ENCODE results near the gene FIBCD1. TPM values are rescaled to one million over a fixed set of nuclear protein-coding genes. Genes with fewer than 3 reads are reported as not detected.

The FIBCD1 gene
- total and polyA plus RNA-seq, 2 of the 8 experiments (the other 6 are each of a cell fraction or from before 2014, with no cell fraction given): 6.1 to 8.8 TPM

- Histone ChIP-seq H3K27me3 (replicated peaks in 1 of 4; ENCODE audit: control insufficient read depth in 3 of 4, extremely low read depth in 1 of 4, insufficient read depth in 3 of 4, low read length in 3 of 4) (no peaks in the 10 kb centered on the region), H4K5ac (ENCODE audit: insufficient read length, low read depth, low read length) (no peak overlapping the region), H3K79me1 (ENCODE audit: low read depth, low read length) (no peaks in the 10 kb centered on the region), H3K18ac (ENCODE audit: extremely low read depth, low read length) (no peak overlapping the region), H3K4me2 (ENCODE audit: insufficient read depth in 1 of 2, low read depth in 2 of 2, low read length in 2 of 2) (no peak overlapping the region), H2BK15ac (ENCODE audit: low read length) (no peak overlapping the region), H3K56ac (replicated peaks; ENCODE audit: insufficient read length, low read depth, low read length) (no peak overlapping the region), H4K8ac (ENCODE audit: extremely low read depth, insufficient read depth, low read length) (no peak overlapping the region), H3K27ac (ENCODE audit: low read depth, low read length) (no peak overlapping the region), H3K36me3 (ENCODE audit: control insufficient read depth in 2 of 4, insufficient read depth in 4 of 4, low read length in 3 of 4) (no peaks in the 10 kb centered on the region), H2AK5ac (ENCODE audit: low read depth, low read length) (no peak overlapping the region), H3K4me3 (ENCODE audit: extremely low read depth in 1 of 4, insufficient read depth in 2 of 4, low read depth in 3 of 4, low read length in 4 of 4) (no peak overlapping the region), H3K4me1 (replicated peaks in 1 of 4; ENCODE audit: control insufficient read depth in 3 of 4, insufficient read depth in 4 of 4, low read length in 3 of 4) (peaks cover 0 to 3% (median 0%) of the 10 kb centered on the region in 4 experiments; a peak in 1 of 7 replicates), H2BK120ac (replicated peaks; ENCODE audit: low read depth, low read length) (no peak overlapping the region), H3K14ac (ENCODE audit: insufficient read length) (no peak overlapping the region), H3K79me2 (ENCODE audit: control insufficient read depth in 1 of 2, insufficient read depth in 2 of 2, low read length in 2 of 2) (no peaks in the 10 kb centered on the region), H2BK5ac (ENCODE audit: low read depth, low read length) (no peak overlapping the region), H3K23ac (ENCODE audit: insufficient read length) (no peak overlapping the region), H3K4ac (replicated peaks; ENCODE audit: insufficient read length, low read depth, low read length) (no peak overlapping the region), H2BK12ac (ENCODE audit: low read depth, low read length) (no peak overlapping the region), H4K20me1 (replicated peaks in 1 of 2; ENCODE audit: control insufficient read depth in 1 of 2, insufficient read depth in 2 of 2, low read length in 2 of 2) (no peaks in the 10 kb centered on the region), H3K9ac (replicated peaks in 1 of 4; ENCODE audit: extremely low read depth in 1 of 4, low read depth in 3 of 4, low read length in 3 of 4) (no peak overlapping the region), H3K9me3 (ENCODE audit: insufficient read depth in 2 of 2, low read depth in 1 of 2, low read length in 1 of 2) (no peaks in the 10 kb centered on the region), H3K23me2 (ENCODE audit: low read depth, low read length) (no peaks in the 10 kb centered on the region), H2BK20ac (ENCODE audit: low read length) (no peak overlapping the region), H4K91ac (replicated peaks; ENCODE audit: insufficient read length, low read length) (no peak overlapping the region), H2AFZ (ENCODE audit: low read length) (no peak overlapping the region)
- WGBS, 2 experiments (ENCODE audit: extremely low coverage in 1 of 2, insufficient coverage in 1 of 2, insufficient read length in 1 of 2, insufficient replicate concordance in 2 of 2, low coverage in 1 of 2, low lambda C conversion rate in 2 of 2, missing lambda C conversion rate in 1 of 2): 86% methylated on average over 11 of the region's 11 CpGs; no CpG with 5 or more reads in 1 of the 2 experiments
- CTCF ChIA-PET (ENCODE audit: partially characterized antibody): interaction anchor here (0.6 to 4.8 kb wide), 7 partner anchors 12 to 94 kb away, joined by 3 to 28 read pairs (median 3); no protein-coding TSS in a partner anchor
- FAIRE-seq (no peak), DNase-seq (ENCODE audit: low read depth in 1 of 2, low spot score in 2 of 2) (no peak)
- TF ChIP-seq BRCA1 (IDR thresholded peaks at IDR 0.05; ENCODE audit: low read depth, low read length): no peak
- TF ChIP-seq POLR2A (IDR thresholded peaks at IDR 0.05; ENCODE audit: control extremely low read depth in 1 of 2, low read depth in 2 of 2, low read length in 2 of 2): no peak
- no peak for TF ChIP-seq EP300 (IDR thresholded peaks at IDR 0.05; ENCODE audit: borderline replicate concordance in 1 of 2, low read depth in 2 of 2, low read length in 2 of 2)
- TF ChIP-seq GTF2F1 (IDR thresholded peaks at IDR 0.05; ENCODE audit: borderline replicate concordance, low read depth, low read length): no peak
- no peak for TF ChIP-seq MAX (IDR thresholded peaks at IDR 0.05)
- TF ChIP-seq RBBP5 (IDR thresholded peaks at IDR 0.05; ENCODE audit: borderline replicate concordance, low read depth, low read length): no peak
- no peak for TF ChIP-seq NRF1 (IDR thresholded peaks at IDR 0.05; ENCODE audit: low read depth, low read length)
- no peak for TF ChIP-seq TCF12 (IDR thresholded peaks at IDR 0.05; ENCODE audit: low read depth, low read length)
- POLR2A ChIA-PET (ENCODE audit: partially characterized antibody): no interaction called here
Measured at GRCh38 chr9:130983970-130984369, 44.9 kb upstream of the FIBCD1 start.
